ENCODE measurements around the gene ATAD3A. TPM values are rescaled to one million over a fixed set of nuclear protein-coding genes. Genes with fewer than 3 reads are reported as not detected.
"Not testable (repeated sequence)": the region's sequence is repeated elsewhere in the genome, so short reads cannot be mapped to it uniquely, and the experiment has no call there.

ATAD3A gene
- total and polyA plus RNA-seq, 3 donors from 2014 or later: 22.0 to 37.4 (median 35.7) TPM

- TF ChIP-seq CTCF (IDR thresholded peaks at IDR 0.05) (no peak), POLR2A (IDR thresholded peaks at IDR 0.05) (no peak)
- intact Hi-C loops (cut with DNase I; ENCODE audit: low total_unique reads): no loop called here
- H3K4me1 ChIP-seq: peaks cover 5% of the 10 kb centered on the region
Measured at GRCh38 chr1:1556505-1556904, 44.5 kb downstream of the ATAD3A start.

GRCh38 chr1:1556961-1557360, 45.0 kb downstream of the ATAD3A start:
- H3K36me3 ChIP-seq (ENCODE audit: low read depth, missing control alignments); DNase-seq; H3K27me3 ChIP-seq; H3K9me3 ChIP-seq; H3K4me3 ChIP-seq; H3K4me1 ChIP-seq; H3K27ac ChIP-seq; intact Hi-C loops (cut with DNase I; ENCODE audit: low total_unique reads): not testable (repeated sequence)
- whole genome bisulfite sequencing, 2 donors: 95% methylated on average over 11 of the region's 11 CpGs

More at GRCh38 chr1:1556505-1556904, 44.5 kb downstream of the ATAD3A start:
- Histone ChIP-seq H3K4me3 (no peak overlapping the region), H3K9me3 (no peaks in the 10 kb centered on the region), H3K36me3 (ENCODE audit: low read depth, missing control alignments) (no peaks in the 10 kb centered on the region), H3K27me3 (no peaks in the 10 kb centered on the region), H3K27ac (no peak overlapping the region)
- WGBS, 2 donors: 83 to 84% methylated on average over 6 of the region's 6 CpGs
- no peak for DNase-seq

GRCh38 chr1:1557688-1558087, 45.7 kb downstream of the ATAD3A start:
- H3K4me1 ChIP-seq; H3K27me3 ChIP-seq; DNase-seq; H3K4me3 ChIP-seq; intact Hi-C loops (cut with DNase I; ENCODE audit: low total_unique reads); H3K9me3 ChIP-seq; H3K36me3 ChIP-seq (ENCODE audit: low read depth, missing control alignments); H3K27ac ChIP-seq: not testable (repeated sequence)
- 90 to 94% methylated on average over 6 to 7 of the region's 7 CpGs for WGBS, 2 donors

- H3K36me3 ChIP-seq (ENCODE audit: low read depth, missing control alignments): no peaks in the 10 kb centered on the region
- TF ChIP-seq POLR2A (IDR thresholded peaks at IDR 0.05) (no peak), CTCF (IDR thresholded peaks at IDR 0.05) (no peak)
- no peak overlapping the region for H3K27ac ChIP-seq
Measured at GRCh38 chr1:1558591-1558990, 46.6 kb downstream of the ATAD3A start.

GRCh38 chr1:1559066-1559465, 47.1 kb downstream of the ATAD3A start:
- Histone ChIP-seq H3K4me1 (peaks cover 5% of the 10 kb centered on the region), H3K9me3 (no peaks in the 10 kb centered on the region), H3K4me3 (no peak overlapping the region), H3K27ac (no peak overlapping the region), H3K36me3 (ENCODE audit: low read depth, missing control alignments) (no peaks in the 10 kb centered on the region), H3K27me3 (no peaks in the 10 kb centered on the region)
- intact Hi-C loops (cut with DNase I; ENCODE audit: low total_unique reads): no loop called here
- DNase-seq: no peak
- 53 to 68% methylated on average over 17 of the region's 17 CpGs for WGBS, 2 donors
- TF ChIP-seq CTCF (IDR thresholded peaks at IDR 0.05) (no peak), POLR2A (IDR thresholded peaks at IDR 0.05) (no peak)

More at GRCh38 chr1:1558591-1558990, 46.6 kb downstream of the ATAD3A start:
- no peaks in the 10 kb centered on the region for H3K27me3 ChIP-seq
- H3K9me3 ChIP-seq: no peaks in the 10 kb centered on the region
- intact Hi-C loops (cut with DNase I; ENCODE audit: low total_unique reads): no loop called here
- no peak overlapping the region for H3K4me3 ChIP-seq
- WGBS, 2 donors: 76 to 84% methylated on average over 4 of the region's 4 CpGs
- no peak for DNase-seq
- H3K4me1 ChIP-seq: peaks cover 5% of the 10 kb centered on the region

- no peak for DNase-seq
- WGBS, 2 donors: 84 to 96% methylated on average over 6 to 9 of the region's 9 CpGs
- Histone ChIP-seq H3K4me1 (peaks cover 5% of the 10 kb centered on the region), H3K9me3 (no peaks in the 10 kb centered on the region), H3K27ac (no peak overlapping the region), H3K4me3 (no peak overlapping the region), H3K36me3 (ENCODE audit: low read depth, missing control alignments) (no peaks in the 10 kb centered on the region), H3K27me3 (no peaks in the 10 kb centered on the region)
- intact Hi-C loops (cut with DNase I; ENCODE audit: low total_unique reads): no loop called here
- TF ChIP-seq CTCF (IDR thresholded peaks at IDR 0.05) (no peak), POLR2A (IDR thresholded peaks at IDR 0.05) (no peak)
Measured at GRCh38 chr1:1560178-1560577, 48.2 kb downstream of the ATAD3A start.
